A172 (cell line): ENCODE results near the gene SLPI. TPM values are rescaled to one million over a fixed set of nuclear protein-coding genes. Genes with fewer than 3 reads are reported as not detected.
A peak's percentile ranks its signal among the peaks of the same experiment; 100 is the strongest.

Source experiments
- DNase-seq: peaks from one replicate; pipeline ENCODE4 v3.0.0-alpha.2; 2015; ENCODE audit warnings: low spot score
- total RNA-seq: library from RNA; depleted of rRNA; stranded (reverse); fragments of >200 nt; shearing (Covaris generic); gene quantifications from 2 replicates; pipeline ENCODE4 v1.2.3, GENCODE V29; 2014

The SLPI gene
- total RNA-seq, 1 experiment from 2014 or later: 0.33 TPM

DNA sequence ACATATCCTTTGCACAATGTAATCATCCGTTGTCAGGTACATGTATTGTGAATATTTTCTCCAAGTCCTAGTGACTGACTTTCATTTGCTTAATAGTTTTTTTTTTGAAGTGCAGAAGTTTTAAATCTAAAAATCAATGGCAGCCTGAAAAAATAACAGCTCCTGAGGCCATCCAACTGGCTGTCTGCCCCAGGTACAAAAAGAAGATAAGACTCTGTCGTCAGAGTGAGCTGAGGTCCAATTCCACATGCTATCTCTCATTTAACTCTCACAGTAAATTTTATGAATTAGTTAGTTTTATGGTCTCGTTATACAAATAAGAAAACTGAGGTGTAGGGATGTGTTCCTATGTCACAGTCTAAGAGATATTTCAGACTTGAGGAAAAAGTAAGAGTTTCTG lies 21.0 kb upstream of the SLPI start:
- no peak for DNase-seq

DNA sequence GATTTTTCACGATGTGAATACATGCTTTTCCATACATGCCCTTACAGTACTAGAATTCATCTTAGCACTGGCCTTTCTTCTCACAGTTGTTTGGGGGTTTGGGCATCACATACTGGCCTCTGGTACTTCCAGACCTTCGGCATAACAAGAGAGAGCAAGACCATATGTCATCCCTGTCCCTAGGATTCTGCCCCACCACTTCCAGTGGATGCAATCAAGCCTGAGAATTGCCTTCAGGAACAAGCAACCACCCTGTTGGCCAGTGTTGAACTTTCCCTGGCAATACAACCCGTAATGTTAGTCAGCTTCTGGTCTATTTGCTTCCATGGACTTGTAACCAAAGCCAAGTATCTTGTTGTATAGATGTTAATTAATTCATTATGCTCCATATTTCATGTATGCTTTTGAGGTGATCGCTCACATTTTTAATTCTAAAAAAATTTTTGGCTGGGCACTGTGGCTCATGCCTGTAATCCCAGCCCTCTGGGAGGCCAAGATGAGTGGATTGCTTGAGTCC lies 15.4 kb upstream of the SLPI start:
- DNase-seq: no peak

DNA sequence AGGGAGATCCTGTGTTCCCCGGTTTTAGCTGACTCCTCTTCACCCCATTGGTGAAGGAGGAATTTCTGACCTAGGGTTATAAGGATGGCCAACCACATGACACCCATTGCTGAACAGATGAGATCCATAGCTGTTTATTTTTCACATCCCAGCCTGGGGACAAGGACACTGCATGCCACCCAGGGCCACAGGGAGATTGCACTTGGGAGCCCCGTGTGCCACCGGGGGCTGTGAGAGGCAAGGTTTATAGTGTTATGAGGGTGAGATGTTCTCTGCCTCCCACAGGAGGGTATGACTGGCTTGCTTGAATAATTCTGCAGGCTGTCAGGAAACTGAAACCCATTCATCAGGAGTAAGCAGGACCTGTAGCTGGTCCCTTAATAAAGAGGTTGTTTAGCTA lies 14.7 kb upstream of the SLPI start:
- no peak for DNase-seq

DNA sequence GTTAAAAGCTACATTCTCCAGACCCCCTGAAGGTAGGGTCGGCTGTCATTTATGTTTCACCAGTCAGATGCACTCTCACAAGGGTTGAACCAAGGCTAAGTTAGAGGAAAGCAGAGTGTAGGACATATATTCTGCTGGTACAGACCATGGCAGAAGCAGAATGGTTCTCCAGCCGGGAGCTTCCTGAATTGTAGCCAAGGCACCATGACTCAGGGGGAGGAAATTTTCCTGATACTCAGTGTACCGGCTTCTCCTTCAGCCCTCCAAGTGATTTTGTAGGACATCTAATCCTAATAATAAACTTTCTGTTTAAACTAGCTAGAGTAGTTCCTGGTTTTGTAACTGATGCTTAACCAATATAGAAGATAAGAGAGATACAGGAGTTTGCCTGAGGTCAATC lies 14.2 kb upstream of the SLPI start:
- DNase-seq: no peak

DNA sequence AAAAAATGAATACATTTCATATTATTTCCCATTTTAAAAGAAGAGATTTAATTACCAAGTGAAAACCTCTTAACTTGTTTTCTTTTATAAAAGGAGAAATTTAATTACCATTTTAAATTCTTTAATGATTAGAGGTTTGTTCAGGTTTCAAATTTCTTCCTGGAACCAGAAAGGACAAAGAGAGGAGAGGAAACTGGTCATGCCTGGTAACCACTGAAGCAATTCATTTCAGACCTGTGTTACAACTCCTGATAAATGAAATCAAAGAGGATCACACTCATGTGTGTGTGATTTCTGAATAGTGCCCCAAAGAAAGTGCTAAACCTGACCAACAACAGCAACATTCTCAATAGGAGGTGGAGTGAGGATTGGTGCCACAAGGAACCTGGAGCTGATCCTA lies 12.6 kb upstream of the SLPI start:
- DNase-seq: no peak

DNA sequence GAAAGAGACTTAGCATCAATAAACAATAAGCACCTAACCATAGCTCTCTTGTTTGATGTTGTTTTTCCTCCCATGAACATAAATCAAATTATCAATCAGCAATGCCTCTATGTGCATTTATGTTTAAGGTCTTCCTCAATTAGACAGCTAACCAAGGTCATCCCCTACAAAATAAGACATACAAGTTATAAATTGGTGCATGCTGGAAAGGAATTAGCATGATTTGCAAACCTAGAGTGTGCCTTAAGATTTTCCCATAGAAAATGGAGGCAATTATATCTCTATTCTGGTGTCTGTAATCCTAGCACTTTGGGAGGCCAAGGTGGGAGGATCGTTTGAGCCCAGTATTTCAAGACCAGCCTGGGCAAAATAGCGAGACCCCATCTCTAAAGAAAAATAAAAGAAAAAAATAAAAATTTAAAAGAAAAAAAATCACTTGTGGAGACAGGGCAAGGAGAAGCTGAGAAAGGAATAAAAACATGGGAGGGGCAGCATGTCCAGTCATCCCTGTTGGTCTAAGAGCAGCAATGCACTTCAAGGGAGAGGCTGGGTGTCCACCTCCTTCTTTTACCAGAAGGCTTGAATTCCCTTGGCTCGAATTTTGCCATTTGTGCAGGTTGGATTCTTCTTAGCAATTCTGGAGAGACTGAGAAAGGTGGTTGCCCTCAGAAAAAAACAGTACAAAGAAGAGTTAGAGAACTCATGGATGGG lies 9.3 kb upstream of the SLPI start:
- DNase-seq: no peak

DNA sequence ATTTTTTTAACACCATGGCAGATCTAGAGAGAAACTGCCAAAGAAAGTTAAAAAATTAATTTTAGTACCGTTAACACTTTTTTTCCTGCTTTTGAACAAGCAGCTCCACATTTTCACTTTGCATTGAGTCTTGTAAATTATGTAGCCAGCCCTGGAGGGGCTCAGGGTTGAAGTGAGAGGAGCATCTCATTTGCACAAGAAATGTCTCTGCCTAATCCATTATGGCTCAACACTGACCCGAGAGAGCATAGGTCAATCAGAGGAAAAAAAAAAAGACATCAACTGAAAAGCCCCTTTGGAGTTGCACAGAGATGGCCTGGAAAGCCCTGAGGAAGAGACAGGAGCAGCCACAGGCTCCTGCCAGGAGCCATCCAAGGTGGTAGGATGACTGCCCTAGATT lies 4.3 kb upstream of the SLPI start:
- DNase-seq: no peak

DNA sequence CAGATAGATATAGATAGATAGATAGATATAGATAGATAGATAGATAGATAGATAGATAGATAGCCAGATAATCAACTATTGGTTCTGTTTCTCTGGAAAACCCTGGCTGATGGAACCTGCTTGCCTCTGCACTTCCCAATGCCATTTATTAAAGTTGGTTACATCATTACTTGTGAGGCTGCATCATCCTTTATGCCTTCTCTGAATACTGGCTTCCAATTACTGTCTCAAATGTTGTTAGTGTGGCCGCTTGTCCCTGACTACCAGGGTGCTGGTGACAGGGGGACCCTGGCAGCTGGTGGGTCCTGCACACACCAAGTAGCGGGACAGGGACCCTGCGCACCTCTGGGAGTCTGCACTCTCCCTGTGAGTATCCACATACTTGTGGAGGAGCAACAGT lies 3.9 kb upstream of the SLPI start:
- no peak for DNase-seq

DNA sequence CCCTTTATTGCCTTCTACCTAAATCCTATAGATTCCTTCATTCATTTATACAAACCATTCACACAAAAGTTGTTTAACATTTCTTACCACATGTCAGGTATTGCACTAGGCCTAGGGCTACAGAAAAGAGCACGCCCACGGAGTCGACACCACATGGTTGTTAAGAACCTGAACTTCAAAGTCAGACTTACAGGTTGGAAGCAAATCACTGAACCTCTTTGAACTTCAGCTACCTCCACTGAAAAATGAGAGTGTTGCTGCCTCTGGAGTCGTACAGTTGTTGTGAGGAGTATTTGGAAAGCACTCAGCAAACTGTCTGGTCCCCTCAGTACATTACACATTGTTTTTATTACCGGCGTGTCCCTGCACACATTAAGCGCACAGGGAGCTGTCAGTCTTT lies 3.3 kb upstream of the SLPI start:
- no peak for DNase-seq

DNA sequence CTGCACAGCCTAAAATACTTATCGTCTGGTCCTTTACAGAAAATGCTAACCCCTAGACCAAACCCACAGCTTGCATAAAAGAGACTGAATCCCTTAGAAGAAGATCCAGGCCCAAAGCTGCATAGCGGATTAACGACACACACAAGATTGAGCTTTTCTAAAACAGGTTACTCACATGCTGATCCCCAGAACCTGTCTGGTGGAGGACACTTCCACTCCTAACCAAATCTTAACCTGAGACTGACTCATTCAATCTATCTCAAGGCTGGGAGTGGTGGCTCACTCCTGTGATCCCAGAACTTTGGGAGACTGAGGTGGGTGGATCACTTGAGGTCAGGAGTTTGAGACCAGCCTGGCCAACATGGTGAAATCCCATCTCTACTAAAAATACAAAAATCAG lies 2.8 kb upstream of the SLPI start:
- DNase-seq: no peak

DNA sequence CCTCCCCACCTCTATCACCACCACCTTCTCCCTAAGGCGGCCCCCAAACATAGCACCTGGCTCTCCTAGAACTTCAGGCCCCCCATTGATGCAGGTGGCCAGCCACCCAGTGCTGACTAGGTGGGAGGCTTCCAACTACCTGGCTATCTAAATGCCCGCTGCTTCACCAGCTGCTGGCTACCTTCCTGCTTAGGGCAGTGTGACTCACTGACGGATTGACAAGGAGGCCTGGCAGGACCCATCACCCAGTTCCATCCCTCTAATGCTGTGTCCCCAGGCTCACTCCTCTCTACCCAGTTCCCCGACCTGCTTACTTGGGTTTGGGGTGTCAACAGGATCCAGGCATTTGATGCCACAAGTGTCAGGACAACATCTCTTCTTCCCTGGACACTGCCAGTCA lies 1.1 kb downstream of the SLPI start:
- no peak for DNase-seq

DNA sequence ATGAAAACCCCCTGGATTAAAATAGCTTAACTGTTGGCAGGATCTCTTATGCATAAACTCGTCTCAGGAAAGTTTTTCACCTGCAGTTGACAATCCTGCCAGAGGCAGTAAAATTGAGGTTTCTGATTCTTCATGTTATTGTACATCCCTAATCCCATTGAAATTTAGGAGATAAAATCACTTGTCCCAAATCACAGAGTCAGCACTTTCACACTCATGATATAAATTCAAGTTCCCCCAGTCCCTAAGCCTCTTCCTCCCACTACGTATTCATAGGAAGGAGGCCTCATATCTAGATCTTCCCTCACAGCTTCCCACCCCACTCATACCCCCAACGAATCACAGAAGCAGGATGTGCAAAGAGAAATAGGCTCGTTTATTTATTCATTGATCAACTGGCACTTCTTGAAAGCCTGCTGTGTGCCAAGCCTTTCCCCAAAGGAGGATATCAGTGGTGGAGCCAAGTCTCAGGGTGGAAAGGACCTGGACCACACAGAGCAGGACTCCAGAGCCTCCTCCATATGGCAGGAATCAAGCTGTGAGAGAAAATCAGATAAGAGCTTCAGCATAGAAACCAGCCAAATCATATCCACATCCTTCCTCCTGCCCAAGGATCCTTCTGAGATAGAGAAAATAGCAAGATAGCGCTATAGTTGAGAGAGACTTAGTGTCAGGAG lies 2.3 kb downstream of the SLPI start:
- DNase-seq: no peak

DNA sequence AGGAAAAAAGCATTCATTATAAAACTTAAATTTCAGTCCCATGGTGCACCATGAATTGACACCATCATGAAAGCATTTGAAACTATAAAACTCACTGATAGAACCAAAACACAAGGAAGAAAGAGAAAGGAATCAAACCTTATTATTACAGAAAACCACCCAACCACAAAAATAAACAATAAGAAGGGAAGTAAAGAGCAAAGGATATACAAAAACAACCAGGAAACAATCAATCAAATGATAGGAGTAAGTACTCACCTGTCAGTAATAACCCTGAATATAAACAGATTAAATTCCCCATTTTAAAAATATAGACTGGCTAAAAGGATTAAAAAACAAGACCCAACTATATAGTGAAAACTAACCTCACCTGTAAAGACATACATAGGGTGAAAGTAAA lies 5.8 kb downstream of the SLPI start:
- no peak for DNase-seq

DNA sequence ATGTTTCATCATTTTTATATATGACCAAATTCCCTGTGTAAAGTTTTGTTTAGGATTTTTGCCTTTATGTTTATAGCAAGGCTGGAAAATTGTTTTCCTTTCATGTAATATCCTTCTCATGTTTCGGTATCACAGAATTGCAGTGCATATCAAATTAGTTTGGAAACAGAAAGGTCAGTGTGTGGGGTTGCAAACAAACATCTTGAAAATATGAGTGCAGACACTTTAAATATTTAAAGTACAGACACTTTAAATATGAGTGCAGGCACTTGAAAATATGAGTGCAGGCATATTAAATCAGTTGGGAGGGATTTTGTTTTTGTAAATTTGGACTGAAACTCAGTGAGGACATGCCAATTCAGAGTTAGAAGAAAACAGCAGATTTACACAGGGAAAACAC lies 6.5 kb downstream of the SLPI start:
- DNase-seq: no peak

DNA sequence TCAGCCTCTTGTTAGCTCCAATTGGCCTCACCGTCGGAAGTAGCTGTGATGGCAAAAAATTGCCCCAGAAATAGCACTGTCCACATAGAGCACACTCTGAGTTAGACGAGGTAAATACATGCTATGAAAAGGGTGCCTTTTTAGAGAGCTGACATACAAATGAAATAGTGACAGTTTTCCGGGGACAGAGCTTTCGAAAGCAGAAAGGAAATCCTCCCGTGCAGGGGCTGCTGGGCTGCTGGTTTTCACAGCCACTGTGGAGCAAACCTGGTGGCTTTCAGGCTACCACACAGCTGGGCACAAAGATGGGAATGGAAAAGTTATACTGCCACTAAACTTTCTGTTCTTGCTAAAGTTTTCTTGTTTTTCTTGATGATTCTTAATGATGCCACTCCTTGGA lies 8.3 kb downstream of the SLPI start:
- no peak for DNase-seq

DNA sequence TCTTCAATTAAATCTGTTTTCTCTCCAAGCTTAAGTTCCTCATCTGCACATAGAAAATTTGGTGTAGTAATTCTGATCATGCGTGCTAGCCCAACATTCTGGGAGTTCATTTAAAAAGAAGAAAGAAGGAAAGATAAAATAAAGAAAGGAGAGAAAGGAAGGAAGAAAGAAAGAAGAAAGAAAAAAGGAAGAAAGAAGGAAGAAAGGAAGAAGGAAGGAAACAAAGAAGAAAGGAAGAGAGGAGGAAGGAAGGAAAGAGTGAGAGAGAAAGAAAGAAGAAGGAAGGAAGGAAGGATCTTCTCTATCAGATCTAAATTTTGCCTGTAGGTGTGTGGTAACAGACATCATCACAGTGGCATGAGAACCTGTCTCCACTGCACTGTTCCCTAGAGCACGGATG lies 16.2 kb downstream of the SLPI start:
- DNase-seq: no peak

DNA sequence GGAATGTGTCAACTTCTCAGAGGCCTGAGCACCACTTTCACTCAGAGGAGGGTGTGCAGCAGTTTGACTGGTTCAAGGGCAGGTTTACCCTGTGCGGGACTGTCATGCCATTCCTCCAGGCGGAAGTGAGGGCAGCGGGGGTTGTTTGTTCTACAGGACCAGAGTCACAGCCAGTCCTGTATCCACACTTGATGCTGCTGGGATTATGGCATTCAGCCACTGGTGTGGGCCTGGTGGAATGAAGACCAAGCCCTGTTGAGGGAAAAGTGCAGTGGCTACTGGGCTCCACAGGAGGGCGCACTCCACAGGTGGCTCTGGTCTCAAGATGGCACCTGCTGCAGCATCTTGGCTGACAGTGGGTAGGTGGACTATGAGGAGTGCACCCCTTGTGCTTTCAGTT lies 18.4 kb downstream of the SLPI start:
- DNase-seq: no peak

DNA sequence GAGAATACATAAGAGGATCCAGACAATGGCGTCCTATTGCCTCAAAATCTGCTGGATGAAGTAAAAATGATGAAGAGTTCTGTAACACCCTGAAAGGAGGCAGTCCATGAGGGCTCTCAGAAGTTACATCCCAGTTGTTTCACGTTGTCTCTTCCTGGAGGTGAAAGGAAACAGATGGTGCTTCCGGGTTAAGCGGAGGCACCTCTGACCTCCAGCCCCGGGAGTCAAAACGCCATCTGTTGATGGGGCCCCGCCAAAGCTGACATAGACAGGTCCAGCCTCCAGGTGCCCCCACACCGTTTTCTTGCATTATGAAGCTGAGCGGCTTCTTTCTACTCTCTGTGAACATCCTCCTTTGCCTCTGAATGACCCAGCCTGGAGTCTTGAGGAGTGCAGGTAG lies 23.7 kb downstream of the SLPI start:
- no peak for DNase-seq

DNA sequence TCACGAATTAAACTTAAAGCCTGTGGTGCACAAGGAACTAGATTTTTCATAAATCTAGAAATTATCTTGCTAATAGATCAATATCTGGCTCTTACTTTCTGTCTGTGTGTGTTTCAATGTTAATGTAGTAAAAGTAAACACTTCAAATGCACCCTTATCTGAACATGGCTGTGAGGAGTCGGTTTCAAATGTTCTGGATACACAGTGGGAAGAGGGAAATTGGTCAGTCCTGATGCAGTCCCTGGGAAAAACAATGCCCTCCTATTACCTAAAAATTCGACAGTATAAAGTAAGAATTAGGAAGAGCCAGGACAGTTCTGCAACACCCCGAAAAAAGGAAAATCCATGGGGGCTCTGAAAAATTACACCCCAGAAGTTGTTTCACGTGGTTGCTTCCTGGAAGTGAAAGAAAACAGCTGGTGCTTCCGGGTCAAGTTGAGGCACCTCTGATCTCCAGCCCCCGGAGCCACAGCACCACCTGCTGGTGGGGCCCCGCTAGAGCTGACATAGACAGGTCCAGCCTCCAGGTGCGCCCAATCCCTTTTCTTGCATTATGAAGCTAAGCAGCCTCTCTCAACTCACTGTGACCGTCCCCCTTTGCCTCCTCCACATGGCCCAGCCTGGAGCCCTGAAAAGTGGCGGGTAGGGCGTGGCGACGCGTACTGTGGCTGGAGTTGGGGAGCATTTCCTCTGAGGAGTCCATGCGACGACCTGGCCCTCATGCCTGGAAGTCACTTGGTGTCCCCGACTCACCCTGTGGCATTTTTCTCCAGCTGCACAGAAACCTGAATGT lies 24.9 kb downstream of the SLPI start:
- peak; percentile 32 for DNase-seq

DNA sequence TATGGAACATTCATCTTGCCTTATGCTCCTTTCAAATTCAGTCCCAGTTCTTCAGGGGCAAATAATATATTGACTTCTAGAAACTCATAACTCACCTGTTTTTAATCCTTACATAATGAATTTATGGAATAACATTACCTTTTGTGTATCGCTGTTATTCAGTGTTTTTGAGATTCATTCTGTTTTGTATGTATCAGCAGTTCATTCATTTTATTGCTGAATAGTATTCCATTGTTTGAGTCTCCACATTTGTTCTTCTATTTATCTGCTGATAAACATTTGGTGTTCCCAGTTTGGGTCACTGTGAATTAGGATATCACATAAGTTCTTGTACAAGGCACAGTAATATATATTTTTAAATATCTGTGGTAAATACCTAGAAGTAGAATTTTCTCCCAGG lies 28.1 kb downstream of the SLPI start:
- DNase-seq: no peak

DNA sequence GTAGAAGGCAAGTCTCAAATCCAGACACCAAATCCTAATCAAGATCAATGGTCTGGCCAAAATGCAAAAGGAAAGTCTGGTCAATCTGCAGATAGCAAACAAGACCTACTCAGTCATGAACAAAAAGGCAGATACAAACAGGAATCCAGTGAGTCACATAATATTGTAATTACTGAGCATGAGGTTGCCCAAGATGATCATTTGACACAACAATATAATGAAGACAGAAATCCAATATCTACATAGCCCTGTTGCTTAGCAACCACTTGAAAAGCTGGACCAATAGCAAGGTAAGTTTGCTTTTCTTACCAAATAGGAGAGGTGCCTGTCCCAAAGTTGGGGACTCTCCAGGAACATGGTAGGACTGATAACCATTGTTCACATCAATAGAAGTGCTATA lies 31.2 kb downstream of the SLPI start:
- no peak for DNase-seq

DNA sequence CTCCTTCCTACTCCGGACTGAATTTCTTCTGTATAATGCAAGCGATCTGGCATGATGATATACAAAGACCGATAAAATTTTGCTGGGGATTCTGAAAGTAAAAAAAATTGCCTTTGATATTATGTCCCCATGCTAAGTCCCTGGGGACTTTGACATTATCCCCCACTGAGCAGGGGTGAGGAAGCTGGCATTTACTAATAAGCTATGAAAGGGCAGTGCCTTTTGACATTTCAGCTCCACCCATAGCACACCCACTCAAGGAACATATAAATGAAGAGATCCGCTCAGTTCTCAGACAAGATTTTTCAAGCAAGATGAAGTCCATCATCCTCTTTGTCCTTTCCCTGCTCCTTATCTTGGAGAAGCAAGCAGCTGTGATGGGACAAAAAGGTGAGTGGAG lies 33.3 kb downstream of the SLPI start, which contains the start of gene SEMG2:
Gene SEMG2 (plus strand): TSS at position 298 of the 400 bp plus-strand sequence. CDS start 17 bp downstream, at position 315.
- DNase-seq: no peak

DNA sequence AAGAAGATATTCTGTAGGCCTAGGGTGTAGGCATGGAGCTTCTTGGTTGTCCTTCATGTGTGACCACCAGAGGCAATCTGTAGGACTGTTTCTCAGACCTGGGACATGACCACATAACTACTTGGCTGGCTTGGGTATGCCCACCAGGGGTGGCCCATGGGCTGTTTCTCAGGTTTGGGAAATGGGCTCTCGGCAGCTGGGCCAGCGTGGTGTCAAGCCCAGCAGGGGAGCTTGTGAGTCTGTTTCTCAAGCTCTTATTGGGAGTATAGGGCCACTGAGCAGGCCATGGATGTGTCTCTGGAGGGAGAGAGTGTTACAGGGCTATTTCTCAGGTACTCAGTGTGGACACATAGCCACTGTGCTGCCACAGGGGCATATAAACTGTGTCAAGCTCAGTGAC lies 35.7 kb downstream of the SLPI start:
- DNase-seq: no peak
